Gastroesophageal sphincter (tissue), 3 donors: ENCODE results near the gene TRAF2.

Experiments
- EP300 ChIP-seq: sonication (generic); formaldehyde crosslinking; IDR thresholded peaks from one replicate; pipeline ENCODE4 v1.6.1; 2017; ENCODE audit warnings: antibody characterized with exemption, mild to moderate bottlenecking
- POLR2A ChIP-seq, 2 donors: fragments of 450-650 bp; IDR thresholded peaks; one replicate each; pipeline ENCODE4 v1.6.1; 2017; ENCODE audit warnings: antibody characterized with exemption in 2 of 2, mild to moderate bottlenecking in 2 of 2, moderate library complexity in 1 of 2
- POLR2AphosphoS5 ChIP-seq: sonication (generic); formaldehyde crosslinking; IDR thresholded peaks from one replicate; pipeline ENCODE4 v1.6.1; 2017; ENCODE audit warnings: antibody characterized with exemption
- TF ChIP-seq, protein P1 (sequence below), 4 experiments: fragments of 200-600 bp in 2 of 4; fragments of 450-650 bp in 2 of 4; sonication (generic) in 1 of 4; IDR thresholded peaks; one replicate each; pipeline ENCODE4 v1.5.1; 2017 to 2019; ENCODE audit warnings: antibody characterized with exemption in 4 of 4, mild to moderate bottlenecking in 2 of 4, moderate library complexity in 2 of 4

DNA sequence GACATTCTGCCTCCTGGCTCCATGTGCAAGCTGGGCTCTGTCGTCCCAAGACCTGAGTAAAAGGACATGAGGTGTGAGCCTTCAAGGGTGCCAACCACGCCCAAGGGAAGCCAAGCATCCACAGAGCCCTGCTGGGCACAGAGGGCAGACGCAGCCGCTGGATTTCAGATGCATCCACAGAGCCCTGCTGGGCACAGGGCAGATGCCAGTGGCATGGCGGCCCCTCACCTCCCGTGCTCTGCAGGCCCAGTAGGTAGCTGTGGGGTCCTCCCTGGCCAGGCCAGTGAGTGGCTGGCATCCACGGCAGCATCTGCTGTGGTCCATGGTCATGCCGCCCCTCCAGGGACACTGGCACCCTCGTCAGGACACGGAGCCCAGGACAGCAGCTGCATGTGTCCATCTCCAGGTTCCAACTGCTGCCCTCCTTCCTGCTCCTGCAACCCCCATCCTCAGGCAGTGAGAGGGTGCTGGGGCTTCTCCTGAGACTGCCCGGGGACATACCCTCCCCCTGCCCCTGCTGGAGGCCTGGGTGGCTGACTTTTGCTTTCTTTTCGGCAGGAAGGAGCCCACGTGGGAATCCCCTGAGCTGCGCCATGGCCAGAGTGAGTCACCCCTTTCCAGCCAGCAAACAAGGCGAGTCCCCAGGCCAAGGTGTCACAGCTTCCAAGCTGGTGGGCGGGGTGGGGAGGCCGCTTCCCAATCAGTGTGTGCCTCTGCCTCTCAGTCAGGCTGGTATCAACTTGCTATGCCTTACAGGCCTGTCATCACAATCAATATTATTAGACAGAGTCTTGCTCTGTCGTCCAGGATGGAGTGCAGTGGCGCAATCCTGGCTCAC is 4.0 kb upstream of the TRAF2 start:
- TF ChIP-seq POLR2A (IDR thresholded peaks at IDR 0.05) (no peak), POLR2AphosphoS5 (no peak), EP300 (no peak)
- TF ChIP-seq, protein P1, sequence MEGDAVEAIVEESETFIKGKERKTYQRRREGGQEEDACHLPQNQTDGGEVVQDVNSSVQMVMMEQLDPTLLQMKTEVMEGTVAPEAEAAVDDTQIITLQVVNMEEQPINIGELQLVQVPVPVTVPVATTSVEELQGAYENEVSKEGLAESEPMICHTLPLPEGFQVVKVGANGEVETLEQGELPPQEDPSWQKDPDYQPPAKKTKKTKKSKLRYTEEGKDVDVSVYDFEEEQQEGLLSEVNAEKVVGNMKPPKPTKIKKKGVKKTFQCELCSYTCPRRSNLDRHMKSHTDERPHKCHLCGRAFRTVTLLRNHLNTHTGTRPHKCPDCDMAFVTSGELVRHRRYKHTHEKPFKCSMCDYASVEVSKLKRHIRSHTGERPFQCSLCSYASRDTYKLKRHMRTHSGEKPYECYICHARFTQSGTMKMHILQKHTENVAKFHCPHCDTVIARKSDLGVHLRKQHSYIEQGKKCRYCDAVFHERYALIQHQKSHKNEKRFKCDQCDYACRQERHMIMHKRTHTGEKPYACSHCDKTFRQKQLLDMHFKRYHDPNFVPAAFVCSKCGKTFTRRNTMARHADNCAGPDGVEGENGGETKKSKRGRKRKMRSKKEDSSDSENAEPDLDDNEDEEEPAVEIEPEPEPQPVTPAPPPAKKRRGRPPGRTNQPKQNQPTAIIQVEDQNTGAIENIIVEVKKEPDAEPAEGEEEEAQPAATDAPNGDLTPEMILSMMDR (IDR thresholded peaks at IDR 0.05): no peak
